Left ventricle myocardium inferior (tissue), 1 donor: ENCODE results near the gene MAGOHB. TPM values are rescaled to one million over a fixed set of nuclear protein-coding genes. Genes with fewer than 3 reads are reported as not detected.

Experiments used
- DNase-seq: peaks from one replicate; pipeline ENCODE4 v3.0.0-alpha.2; 2020
- H3K27ac ChIP-seq: fragments of 200-600 bp; replicated peaks from 2 replicates; pipeline ENCODE4 v1.8.0; 2021
- H3K27me3 ChIP-seq: fragments of 200-600 bp; 2 replicates; pipeline ENCODE4 v1.8.0; 2021; ENCODE audit warnings: low read depth
- H3K36me3 ChIP-seq: fragments of 200-600 bp; 2 replicates; pipeline ENCODE4 v1.8.0; 2021
- H3K4me1 ChIP-seq: fragments of 200-600 bp; 2 replicates; pipeline ENCODE4 v1.8.0; 2021
- H3K4me3 ChIP-seq: fragments of 200-600 bp; 2 replicates; pipeline ENCODE4 v1.8.0; 2021; ENCODE audit warnings: mild to moderate bottlenecking, moderate library complexity
- H3K9me3 ChIP-seq: fragments of 200-600 bp; replicated peaks from 2 replicates; pipeline ENCODE4 v1.8.0; 2021
- intact Hi-C: fragments of 100-400 bp; cut with micrococcal nuclease; formaldehyde crosslinking; loops from one replicate; pipeline ENCODE4 v1.11.0; 2022
- total RNA-seq: library from RNA; stranded (reverse); fragmentation: NEBNext Ultra II Directional; extraction: Animal tissue kit (Norgen Biotek cat#: 25700); gene quantifications from one replicate; pipeline ENCODE4 v1.2.1, GENCODE V29; 2021
- TF ChIP-seq, protein P1 (sequence below): fragments of 200-600 bp; IDR thresholded peaks from 2 replicates; pipeline ENCODE4 v1.8.0; 2021; ENCODE audit warnings: antibody characterized with exemption, mild to moderate bottlenecking, borderline replicate concordance
- donor health status: DM: no; HTN: yes; CAD: no; lungs with severe emphysema.

Gene MAGOHB
- total RNA-seq, 1 donor from 2014 or later, result 13.9 TPM

DNA sequence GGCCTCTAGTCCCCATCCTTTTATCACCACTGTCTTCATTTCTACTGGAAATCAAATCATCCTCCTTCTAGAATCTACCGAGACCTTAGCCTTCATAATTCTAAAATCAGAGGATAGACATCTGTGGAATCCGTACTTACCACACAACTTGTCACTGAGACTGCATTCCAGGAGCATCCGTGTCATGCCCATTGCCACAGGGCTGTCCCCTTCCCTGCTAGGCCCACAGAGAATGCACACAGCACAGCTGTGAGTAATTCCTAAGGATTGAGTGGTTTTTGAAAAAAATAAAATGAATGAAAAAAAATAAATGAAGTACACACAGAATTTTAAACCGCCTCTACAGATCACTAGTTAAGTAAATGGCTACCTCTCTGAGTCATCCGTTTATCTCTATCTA, 21.0 kb upstream of the MAGOHB start:
- DNase-seq, result no peak
- peaks cover under 1% of the 10 kb centered on the region for H3K27me3 ChIP-seq
- H3K4me3 ChIP-seq, result no peak overlapping the region
- TF ChIP-seq, protein P1, sequence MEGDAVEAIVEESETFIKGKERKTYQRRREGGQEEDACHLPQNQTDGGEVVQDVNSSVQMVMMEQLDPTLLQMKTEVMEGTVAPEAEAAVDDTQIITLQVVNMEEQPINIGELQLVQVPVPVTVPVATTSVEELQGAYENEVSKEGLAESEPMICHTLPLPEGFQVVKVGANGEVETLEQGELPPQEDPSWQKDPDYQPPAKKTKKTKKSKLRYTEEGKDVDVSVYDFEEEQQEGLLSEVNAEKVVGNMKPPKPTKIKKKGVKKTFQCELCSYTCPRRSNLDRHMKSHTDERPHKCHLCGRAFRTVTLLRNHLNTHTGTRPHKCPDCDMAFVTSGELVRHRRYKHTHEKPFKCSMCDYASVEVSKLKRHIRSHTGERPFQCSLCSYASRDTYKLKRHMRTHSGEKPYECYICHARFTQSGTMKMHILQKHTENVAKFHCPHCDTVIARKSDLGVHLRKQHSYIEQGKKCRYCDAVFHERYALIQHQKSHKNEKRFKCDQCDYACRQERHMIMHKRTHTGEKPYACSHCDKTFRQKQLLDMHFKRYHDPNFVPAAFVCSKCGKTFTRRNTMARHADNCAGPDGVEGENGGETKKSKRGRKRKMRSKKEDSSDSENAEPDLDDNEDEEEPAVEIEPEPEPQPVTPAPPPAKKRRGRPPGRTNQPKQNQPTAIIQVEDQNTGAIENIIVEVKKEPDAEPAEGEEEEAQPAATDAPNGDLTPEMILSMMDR, result no peak
- no peaks in the 10 kb centered on the region for H3K4me1 ChIP-seq
- no peak overlapping the region for H3K27ac ChIP-seq
- intact Hi-C loops, result no loop called here
- no peaks in the 10 kb centered on the region for H3K36me3 ChIP-seq
- H3K9me3 ChIP-seq, result no peaks in the 10 kb centered on the region

DNA sequence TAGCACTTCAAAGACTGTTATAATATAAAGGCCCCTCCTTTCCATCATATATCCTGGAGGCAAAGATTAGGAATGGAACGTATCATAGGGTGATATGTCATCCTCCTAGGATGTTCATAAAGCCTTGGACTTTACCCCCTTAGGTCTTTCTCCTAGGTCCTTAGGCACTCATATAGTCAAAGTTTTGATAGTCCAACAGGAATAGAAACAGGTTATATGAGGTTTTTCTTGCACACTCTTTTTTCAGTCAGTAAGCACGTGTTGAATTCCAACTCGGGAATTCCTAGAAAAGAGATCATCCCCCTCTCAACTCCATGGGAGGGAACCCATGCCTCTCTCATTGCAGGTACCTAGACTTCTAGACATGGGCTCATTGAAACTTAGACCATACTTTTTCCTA, 20.1 kb upstream of the MAGOHB start:
- Histone ChIP-seq H3K9me3 (no peaks in the 10 kb centered on the region), H3K4me3 (no peak overlapping the region), H3K4me1 (no peaks in the 10 kb centered on the region), H3K36me3 (no peaks in the 10 kb centered on the region), H3K27ac (no peak overlapping the region), H3K27me3 (peaks cover 6% of the 10 kb centered on the region)
- TF ChIP-seq, protein P1, result no peak
- intact Hi-C loops, result no loop called here
- DNase-seq, result no peak

DNA sequence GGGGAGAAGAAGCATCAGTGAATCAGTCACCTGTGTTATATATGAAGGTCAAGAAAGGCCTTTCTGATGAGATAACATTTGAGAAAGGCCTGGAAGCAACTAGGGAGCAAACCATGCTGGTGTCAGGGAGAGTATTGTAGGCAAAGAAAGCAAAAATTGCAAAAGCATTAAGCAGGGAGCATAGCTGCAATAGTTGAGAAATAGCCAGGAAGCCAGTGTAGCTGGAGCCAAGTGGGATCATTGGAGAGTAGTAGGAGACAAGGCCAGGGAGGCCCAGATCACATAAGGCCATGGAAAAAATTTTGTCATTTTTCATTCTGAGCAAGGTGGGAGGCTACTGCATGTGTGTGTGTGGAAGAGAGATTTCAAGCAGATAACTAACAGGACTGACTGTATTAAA, 18.8 kb upstream of the MAGOHB start:
- peaks cover 12% of the 10 kb centered on the region for H3K27me3 ChIP-seq

DNA sequence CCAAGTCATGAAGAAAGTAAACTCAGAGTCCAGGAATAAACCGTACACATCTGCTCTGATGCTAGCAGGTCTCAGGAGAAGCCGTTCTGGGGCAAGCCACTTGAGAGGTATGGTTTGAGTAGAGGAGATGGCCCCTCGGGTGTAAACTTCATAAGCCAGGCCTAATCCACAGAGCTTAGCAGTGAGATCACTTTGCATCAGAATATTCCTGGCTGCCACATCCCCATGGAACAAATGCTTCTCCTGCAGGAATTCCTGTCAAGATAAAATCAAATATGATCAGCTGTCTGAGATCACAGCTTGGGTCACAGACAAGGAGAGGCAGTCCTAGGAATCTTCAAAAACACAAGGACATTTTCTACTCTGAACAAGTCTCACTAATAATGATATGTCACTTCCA, 11.2 kb upstream of the MAGOHB start:
- intact Hi-C loops, result no loop called here
- H3K4me1 ChIP-seq, result no peaks in the 10 kb centered on the region
- peaks cover 25% of the 10 kb centered on the region for H3K27me3 ChIP-seq
- DNase-seq, result no peak
- no peak overlapping the region for H3K27ac ChIP-seq
- no peaks in the 10 kb centered on the region for H3K36me3 ChIP-seq
- H3K9me3 ChIP-seq, result no peaks in the 10 kb centered on the region
- TF ChIP-seq, protein P1, result no peak
- no peak overlapping the region for H3K4me3 ChIP-seq

More for the DNA sequence above, 18.8 kb upstream of the MAGOHB start:
- no peak for DNase-seq
- no peaks in the 10 kb centered on the region for H3K36me3 ChIP-seq
- no peaks in the 10 kb centered on the region for H3K4me1 ChIP-seq
- H3K9me3 ChIP-seq, result no peaks in the 10 kb centered on the region
- no peak overlapping the region for H3K27ac ChIP-seq
- no peak overlapping the region for H3K4me3 ChIP-seq
- TF ChIP-seq, protein P1, result no peak
- intact Hi-C loops, result no loop called here

DNA sequence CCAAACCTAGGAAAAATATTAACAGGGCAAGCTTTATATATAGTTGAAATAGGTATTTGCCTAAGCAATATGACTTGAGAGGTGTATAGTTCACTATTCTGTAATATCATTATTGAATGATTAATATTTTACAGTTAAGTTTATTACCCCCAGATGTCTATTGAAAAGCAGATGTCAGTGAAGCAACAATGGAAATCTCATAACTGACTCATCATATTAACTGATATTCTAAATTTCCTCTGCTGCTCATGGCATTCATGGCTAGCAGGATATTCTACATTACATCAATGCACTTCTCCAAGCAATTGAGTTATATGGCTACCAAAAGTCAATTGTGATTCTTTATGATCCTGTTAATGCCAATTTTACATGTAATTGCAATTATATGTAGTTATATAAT, 9.7 kb upstream of the MAGOHB start:
- Histone ChIP-seq H3K9me3 (no peaks in the 10 kb centered on the region), H3K4me1 (no peaks in the 10 kb centered on the region), H3K27me3 (peaks cover 26% of the 10 kb centered on the region), H3K4me3 (no peak overlapping the region), H3K27ac (no peak overlapping the region), H3K36me3 (no peaks in the 10 kb centered on the region)
- TF ChIP-seq, protein P1, result no peak
- intact Hi-C loops, result no loop called here
- no peak for DNase-seq

DNA sequence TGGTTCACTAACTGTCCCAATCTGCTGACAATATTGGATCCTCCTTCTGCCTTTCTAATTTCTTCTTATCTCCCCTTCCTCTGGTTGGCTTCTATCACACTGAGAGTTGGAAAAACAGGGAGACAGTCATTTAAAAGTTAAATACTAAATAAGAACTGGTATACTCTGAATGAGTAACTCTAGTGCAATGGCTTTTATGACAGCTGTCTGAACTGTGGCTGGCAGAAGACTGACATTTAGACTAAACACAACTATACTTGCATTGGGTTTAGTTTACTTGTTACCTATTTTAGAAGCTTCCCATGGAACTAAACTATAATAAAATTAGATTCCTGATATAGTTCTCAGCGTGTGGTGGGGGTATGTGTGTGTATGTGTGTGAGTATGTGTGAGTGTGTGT, 7.9 kb upstream of the MAGOHB start:
- H3K27ac ChIP-seq, result no peak overlapping the region
- no peak overlapping the region for H3K4me3 ChIP-seq
- no peak for DNase-seq
- H3K36me3 ChIP-seq, result no peaks in the 10 kb centered on the region
- TF ChIP-seq, protein P1, result no peak
- intact Hi-C loops, result no loop called here
- no peaks in the 10 kb centered on the region for H3K4me1 ChIP-seq
- H3K9me3 ChIP-seq, result no peaks in the 10 kb centered on the region
- peaks cover 23% of the 10 kb centered on the region for H3K27me3 ChIP-seq
